GM12872 (cell line): ENCODE measurements around the gene NAB2.

ENCODE experiments used
- TF ChIP-seq, protein P1 (sequence below): IDR thresholded peaks from 3 replicates; pipeline ENCODE4 v1.5.1; 2011; ENCODE audit warnings: low read depth, mild to moderate bottlenecking, low read length, moderate library complexity; ENCODE audit not compliant: insufficient read depth

The NAB2 gene

GRCh38 chr12:57057067-57057751, 31.7 kb upstream of the NAB2 start:
- TF ChIP-seq, protein P1, sequence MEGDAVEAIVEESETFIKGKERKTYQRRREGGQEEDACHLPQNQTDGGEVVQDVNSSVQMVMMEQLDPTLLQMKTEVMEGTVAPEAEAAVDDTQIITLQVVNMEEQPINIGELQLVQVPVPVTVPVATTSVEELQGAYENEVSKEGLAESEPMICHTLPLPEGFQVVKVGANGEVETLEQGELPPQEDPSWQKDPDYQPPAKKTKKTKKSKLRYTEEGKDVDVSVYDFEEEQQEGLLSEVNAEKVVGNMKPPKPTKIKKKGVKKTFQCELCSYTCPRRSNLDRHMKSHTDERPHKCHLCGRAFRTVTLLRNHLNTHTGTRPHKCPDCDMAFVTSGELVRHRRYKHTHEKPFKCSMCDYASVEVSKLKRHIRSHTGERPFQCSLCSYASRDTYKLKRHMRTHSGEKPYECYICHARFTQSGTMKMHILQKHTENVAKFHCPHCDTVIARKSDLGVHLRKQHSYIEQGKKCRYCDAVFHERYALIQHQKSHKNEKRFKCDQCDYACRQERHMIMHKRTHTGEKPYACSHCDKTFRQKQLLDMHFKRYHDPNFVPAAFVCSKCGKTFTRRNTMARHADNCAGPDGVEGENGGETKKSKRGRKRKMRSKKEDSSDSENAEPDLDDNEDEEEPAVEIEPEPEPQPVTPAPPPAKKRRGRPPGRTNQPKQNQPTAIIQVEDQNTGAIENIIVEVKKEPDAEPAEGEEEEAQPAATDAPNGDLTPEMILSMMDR: no peak

DNA sequence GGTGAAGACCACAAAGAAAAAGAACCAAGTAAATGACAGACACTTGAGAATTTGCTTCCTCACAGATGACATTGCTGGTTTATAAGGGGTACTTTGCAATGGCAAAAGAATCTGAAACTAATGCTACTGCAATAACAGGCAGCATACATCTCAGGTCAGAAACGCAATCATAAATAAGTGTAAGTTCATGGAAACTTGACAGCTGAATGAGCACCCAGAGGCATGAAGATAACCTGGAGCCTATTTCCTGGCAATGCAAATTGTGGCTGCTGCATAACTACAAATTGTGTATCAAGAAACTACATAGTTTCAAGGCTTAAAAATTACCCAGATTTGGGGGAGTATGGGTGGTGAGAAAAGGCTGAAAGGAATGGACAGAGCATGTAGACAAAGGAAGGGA, 30.5 kb upstream of the NAB2 start:
- TF ChIP-seq, protein P1: no peak

DNA sequence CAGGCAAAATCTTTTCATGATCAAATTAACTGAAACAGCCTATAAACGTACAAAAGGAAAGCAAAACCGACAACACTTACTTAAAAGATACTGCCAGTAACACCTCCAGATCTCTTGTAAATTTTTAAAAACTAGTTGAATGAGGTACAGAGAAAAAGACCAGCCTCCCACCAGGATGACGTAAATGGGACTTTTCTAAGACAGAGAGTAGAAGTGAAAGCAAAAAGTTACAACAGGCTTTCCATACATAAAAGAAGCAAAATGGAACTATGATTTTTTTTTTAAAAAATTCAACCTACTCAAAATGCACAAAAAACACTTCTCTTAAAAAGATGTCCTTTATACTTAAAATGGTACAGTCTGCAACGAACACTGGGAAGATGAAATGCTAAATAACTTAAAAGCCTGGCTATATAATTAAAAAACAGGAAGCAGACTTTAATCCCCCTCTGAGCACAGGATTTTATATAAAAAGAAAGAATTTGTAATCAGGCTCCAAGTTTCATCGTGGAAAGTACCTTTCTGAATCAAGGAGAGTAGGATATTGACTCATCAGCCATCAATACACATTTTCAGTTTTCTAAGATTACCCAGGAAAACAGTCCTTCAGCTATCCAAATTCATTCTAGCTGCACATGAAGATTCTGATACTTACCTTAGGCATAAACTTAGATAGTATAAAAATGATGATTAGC, 24.8 kb upstream of the NAB2 start:
- TF ChIP-seq, protein P1: no peak

- TF ChIP-seq, protein P1: no peak
These were observed 22.7 kb upstream of the NAB2 start for GRCh38 chr12:57066245-57066644.

GRCh38 chr12:57069523-57069922, 19.4 kb upstream of the NAB2 start:
- TF ChIP-seq, protein P1: peak; percentile 90

DNA sequence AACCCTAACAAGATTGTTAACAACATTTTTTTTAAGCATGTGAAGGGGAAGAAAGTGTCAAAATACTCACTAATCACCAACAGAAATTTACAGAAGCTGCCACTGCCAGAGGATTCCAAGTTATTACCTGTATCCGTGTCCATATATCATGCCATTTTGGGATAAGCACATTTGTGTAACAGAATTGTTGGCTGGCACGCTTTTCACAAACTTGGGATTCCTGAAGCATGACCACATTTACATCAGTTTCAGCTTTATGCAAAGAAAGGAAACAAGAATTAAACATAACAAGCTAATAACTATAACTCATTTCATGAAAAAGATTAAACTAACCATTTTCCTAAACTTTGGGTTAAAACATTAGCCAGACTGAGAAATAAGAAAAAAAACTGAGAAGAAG, 16.3 kb upstream of the NAB2 start:
- TF ChIP-seq, protein P1: no peak

- TF ChIP-seq, protein P1: no peak
These were observed 10.2 kb upstream of the NAB2 start, which contains the start of gene NEMP1 for GRCh38 chr12:57078519-57079404. TSS of gene NEMP1 (minus strand) at chr12:57078791. CDS start at chr12:57078745, 46 bp downstream.
